OCI-LY3 (cell line): ENCODE results near the gene HSF5.

ENCODE experiments used
- CTCF ChIP-seq: fragments of 200-600, 300-600 bp; sonication (generic); IDR thresholded peaks from 2 replicates; pipeline ENCODE4 v1.5.1; 2014; ENCODE audit warnings: antibody characterized with exemption, low read length, low read depth
- EZH2phosphoT487 ChIP-seq: fragments of 200-600 bp; shearing (Covaris generic); IDR thresholded peaks from 2 replicates; pipeline ENCODE4 v1.6.1; 2018; ENCODE audit warnings: antibody characterized with exemption, mixed run types, low read depth

DNA sequence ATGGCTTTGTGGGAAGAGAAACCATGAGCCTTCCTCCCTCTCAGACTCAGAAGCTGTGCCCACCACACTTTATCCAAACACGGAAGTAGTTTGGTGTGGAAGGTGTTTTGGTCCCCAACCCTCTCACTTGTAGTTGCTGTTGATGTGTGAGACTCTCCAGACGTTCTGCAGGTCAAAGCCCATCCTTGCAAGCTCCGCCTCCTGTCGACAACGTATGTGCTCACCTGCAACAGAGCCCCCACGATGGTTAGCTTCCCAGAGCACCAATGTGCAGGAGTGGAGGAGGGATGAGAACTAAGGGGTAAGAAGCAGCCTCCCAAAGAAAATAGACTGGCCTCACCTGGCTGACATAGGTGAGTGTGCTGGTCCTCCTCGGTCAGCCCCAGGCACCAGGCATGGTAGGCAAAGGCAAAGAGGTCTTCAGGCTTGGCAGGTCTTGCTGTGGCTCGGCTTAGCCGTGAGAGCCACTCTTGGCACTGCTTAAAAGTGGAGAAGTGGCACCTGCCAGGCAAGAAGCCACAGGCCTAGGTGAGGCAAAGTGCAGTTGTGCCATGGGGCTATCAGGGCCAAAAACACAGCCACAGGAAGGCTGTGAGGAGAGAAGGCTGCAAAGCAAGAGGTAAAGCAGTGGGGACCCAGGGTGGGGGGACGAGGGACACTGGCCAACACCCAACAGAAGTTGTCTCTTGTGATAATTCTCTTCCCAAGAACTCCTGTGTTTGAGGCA is 20.3 kb upstream of the HSF5 start:
- no peak for TF ChIP-seq CTCF
- TF ChIP-seq EZH2phosphoT487 = no peak
